Ectodermal cell (in vitro differentiated cells): ENCODE data around the gene SPIB.

Experiments
- H3K27ac ChIP-seq: 2 replicates; pipeline ENCODE4 v1.7.0; 2013; ENCODE audit warnings: mild to moderate bottlenecking, low read depth, low read length; ENCODE audit not compliant: insufficient read depth, poor library complexity, severe bottlenecking
- H3K27me3 ChIP-seq: 2 replicates; pipeline ENCODE4 v1.7.0; 2013; ENCODE audit warnings: mild to moderate bottlenecking, low read length; ENCODE audit not compliant: insufficient read depth, control insufficient read depth, poor library complexity, severe bottlenecking
- H3K36me3 ChIP-seq: one replicate; pipeline ENCODE4 v1.7.0; 2013; ENCODE audit warnings: low read length; ENCODE audit not compliant: control insufficient read depth, insufficient read depth
- H3K4me1 ChIP-seq: one replicate; pipeline ENCODE4 v1.7.0; 2013; ENCODE audit warnings: low read length; ENCODE audit not compliant: control insufficient read depth, insufficient read depth
- H3K4me3 ChIP-seq: 2 replicates; pipeline ENCODE4 v1.7.0; 2013; ENCODE audit warnings: low read depth, low read length, control low read depth; ENCODE audit not compliant: insufficient read depth
- H3K9me3 ChIP-seq: 2 replicates; pipeline ENCODE4 v1.7.0; 2013; ENCODE audit warnings: mild to moderate bottlenecking, low read length, moderate library complexity; ENCODE audit not compliant: control insufficient read depth
- WGBS, 2 experiments: methylation state at CpG; one replicate each; pipeline ENCODE4 v1.1.7; 2013; ENCODE audit warnings: missing lambda C conversion rate in 2 of 2; 5-methylcytosine and 5-hydroxymethylcytosine counted together

The SPIB gene

GRCh38 chr19:50392759-50393158, 26.0 kb upstream of the SPIB start:
- Histone ChIP-seq H3K36me3 (peaks cover 12% of the 10 kb centered on the region), H3K27me3 (no peaks in the 10 kb centered on the region), H3K27ac (no peak overlapping the region), H3K9me3 (no peaks in the 10 kb centered on the region), H3K4me1 (no peaks in the 10 kb centered on the region), H3K4me3 (no peak overlapping the region)
- WGBS, 2 experiments, result 95 to 99% methylated on average over 5 of the region's 5 CpGs

DNA sequence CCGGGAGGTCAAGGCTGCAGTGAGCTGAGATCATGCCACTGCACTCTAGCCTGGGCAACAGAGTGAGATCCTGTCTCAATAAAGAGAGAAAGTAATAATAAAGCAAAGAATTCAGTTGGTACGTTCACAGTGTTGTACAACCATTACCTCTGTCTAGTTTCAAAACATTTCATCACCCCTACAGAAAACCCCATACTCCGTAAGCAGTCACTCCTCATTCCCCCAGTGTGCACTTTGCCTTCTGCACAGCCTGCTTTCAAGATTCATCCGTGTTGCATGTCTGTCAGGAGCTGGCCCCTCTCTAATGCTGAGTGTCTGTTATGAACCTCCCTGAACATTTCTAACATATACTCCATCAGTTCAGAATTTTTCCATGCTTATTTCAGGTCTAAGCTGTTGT, 25.1 kb upstream of the SPIB start:
- Histone ChIP-seq H3K27me3 (no peaks in the 10 kb centered on the region), H3K36me3 (peaks cover 10% of the 10 kb centered on the region), H3K27ac (no peak overlapping the region), H3K4me3 (no peak overlapping the region), H3K4me1 (no peaks in the 10 kb centered on the region), H3K9me3 (no peaks in the 10 kb centered on the region)
- WGBS, 2 experiments, result 94 to 98% methylated on average over 4 of the region's 4 CpGs

DNA sequence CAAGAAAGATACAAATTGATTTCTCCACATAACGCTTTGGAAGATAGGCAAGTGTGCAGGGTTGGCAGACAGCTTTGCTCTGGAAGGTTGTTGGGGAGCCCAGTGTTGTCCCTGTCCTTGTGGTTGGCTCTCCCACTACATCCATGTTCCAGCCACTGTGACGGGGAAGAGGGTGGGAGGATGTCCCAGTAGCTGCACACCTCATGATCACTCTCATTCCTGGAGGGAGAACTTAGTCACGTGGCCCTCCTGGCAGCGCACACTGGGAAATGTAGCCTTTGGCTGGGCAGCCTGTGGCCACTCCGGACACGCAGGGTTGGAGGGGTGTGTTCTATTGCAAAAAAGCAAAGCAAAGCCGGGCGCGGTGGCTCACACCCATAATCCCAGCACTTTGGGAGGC, 24.7 kb upstream of the SPIB start:
- Histone ChIP-seq H3K4me3 (no peak overlapping the region), H3K4me1 (no peaks in the 10 kb centered on the region), H3K27me3 (no peaks in the 10 kb centered on the region), H3K9me3 (no peaks in the 10 kb centered on the region), H3K36me3 (peaks cover 10% of the 10 kb centered on the region), H3K27ac (no peak overlapping the region)
- 95 to 98% methylated on average over 9 of the region's 9 CpGs for WGBS, 2 experiments

DNA sequence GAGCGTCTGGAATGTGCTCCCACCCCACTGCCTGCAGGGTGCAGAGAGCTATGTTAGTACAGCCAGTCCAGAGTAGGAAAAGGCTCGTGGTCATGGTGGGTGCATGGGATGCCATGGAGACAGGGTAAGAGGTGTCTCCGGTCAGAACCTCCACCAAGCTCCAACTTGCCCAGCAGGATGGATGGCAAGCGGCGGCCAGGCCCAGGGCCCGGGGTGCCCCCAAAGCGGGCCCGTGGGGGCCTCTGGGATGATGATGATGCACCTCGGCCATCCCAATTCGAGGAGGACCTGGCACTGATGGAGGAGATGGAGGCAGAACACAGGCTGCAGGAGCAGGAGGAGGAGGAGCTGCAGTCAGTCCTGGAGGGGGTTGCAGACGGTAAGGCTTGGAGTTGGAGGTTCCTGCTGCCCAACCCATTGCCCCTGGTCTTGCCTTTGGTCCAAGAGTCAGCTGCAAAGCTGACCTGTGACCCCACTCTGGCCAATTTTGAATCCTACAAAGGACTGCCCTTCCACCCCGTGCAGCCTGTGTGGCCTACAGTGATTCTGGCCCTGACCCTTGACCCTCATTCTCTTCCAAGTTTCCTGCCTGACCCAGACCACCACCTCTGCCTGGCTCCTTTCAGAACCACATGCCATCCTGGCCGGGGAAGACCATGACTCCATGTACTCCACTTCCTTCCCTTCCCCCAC, 19.9 kb upstream of the SPIB start:
- Histone ChIP-seq H3K27me3 (no peaks in the 10 kb centered on the region), H3K4me3 (no peak overlapping the region), H3K9me3 (no peaks in the 10 kb centered on the region), H3K4me1 (no peaks in the 10 kb centered on the region), H3K27ac (no peak overlapping the region), H3K36me3 (peaks cover 10% of the 10 kb centered on the region)
- 94 to 96% methylated on average over 13 of the region's 13 CpGs for WGBS, 2 experiments

DNA sequence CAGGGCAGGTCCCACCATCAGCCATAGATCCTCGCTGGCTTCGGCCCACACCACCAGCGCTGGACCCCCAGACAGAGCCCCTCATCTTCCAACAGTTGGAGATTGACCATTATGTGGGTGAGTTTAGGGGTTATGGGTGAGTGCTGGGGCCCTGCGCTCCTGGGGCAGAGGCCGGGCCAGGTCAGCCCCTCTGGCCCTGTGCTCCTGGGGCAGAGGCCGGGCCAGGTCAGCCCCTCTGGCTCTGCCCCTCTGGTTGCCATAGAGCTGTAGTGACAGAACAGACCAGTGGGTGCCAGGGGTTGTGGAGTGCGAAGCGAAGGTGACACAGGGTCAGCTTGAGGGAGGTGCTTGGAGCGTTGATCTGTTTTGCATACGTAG, 19.4 kb upstream of the SPIB start:
- Histone ChIP-seq H3K36me3 (peaks cover 10% of the 10 kb centered on the region), H3K4me1 (no peaks in the 10 kb centered on the region), H3K9me3 (no peaks in the 10 kb centered on the region), H3K27ac (no peak overlapping the region), H3K4me3 (no peak overlapping the region), H3K27me3 (no peaks in the 10 kb centered on the region)
- 97% methylated on average over 10 of the region's 10 CpGs for WGBS, 2 experiments

DNA sequence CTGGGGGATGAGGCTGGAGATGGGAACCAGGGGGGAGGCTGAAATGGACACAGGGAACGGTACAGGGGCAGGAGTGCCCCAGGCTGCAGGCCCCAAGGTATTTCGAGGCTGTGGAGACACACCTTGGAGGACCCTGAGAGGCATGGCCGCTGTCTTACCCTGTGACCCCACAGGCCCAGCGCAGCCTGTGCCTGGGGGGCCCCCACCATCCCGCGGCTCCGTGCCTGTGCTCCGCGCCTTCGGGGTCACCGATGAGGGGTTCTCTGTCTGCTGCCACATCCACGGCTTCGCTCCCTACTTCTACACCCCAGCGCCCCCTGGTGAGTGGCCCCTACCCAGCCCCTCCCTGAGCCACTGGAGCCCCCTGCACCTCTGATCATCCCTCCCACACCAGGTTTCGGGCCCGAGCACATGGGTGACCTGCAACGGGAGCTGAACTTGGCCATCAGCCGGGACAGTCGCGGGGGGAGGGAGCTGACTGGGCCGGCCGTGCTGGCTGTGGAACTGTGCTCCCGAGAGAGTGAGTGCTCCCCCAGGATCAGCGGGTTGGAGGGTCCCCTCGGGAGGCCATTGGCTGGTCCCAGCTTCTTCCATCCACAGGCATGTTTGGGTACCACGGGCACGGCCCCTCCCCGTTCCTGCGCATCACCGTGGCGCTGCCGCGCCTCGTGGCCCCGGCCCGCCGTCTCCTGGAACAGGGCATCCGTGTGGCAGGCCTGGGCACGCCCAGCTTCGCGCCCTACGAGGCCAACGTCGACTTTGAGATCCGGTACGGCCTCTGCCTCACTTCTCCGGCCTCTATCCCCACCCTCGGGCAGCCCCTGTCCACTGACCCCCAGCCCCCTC, 16.9 kb upstream of the SPIB start:
- H3K4me1 ChIP-seq, result no peaks in the 10 kb centered on the region

DNA sequence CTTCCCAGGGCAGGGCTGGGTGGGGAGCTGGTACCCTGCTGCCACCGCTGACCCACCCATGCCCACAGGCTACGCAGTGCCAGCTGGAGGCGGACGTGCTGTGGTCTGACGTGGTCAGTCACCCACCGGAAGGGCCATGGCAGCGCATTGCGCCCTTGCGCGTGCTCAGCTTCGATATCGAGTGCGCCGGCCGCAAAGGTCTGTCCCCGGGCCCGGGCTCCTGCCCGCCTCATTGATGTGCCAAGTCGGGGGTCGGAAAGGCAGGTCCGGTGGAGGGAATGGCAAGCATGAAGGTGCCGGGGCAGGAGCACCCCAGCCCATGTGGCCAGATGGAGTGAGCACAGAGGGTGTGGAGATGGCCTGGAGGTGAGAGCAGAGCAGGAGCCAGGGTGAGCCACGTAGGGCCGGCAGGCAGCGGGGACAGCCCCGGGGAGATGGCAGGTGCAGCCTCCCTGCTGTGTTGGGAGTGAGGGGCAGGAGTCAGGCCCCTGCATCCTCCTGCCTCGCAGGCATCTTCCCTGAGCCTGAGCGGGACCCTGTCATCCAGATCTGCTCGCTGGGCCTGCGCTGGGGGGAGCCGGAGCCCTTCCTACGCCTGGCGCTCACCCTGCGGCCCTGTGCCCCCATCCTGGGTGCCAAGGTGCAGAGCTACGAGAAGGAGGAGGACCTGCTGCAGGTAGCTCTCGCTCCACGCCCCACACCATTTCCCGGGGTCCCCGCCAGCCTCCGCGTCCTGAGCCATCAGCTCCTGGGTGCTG, 16.0 kb upstream of the SPIB start:
- peaks cover 25% of the 10 kb centered on the region for H3K36me3 ChIP-seq
- 95 to 96% methylated on average over 41 of the region's 41 CpGs for WGBS, 2 experiments
- H3K27me3 ChIP-seq, result no peaks in the 10 kb centered on the region
- no peaks in the 10 kb centered on the region for H3K4me1 ChIP-seq
- H3K27ac ChIP-seq, result no peak overlapping the region
- no peak overlapping the region for H3K4me3 ChIP-seq
- no peaks in the 10 kb centered on the region for H3K9me3 ChIP-seq

More for the DNA sequence above, 16.9 kb upstream of the SPIB start:
- no peak overlapping the region for H3K27ac ChIP-seq
- H3K36me3 ChIP-seq, result peaks cover 20% of the 10 kb centered on the region
- H3K4me3 ChIP-seq, result no peak overlapping the region
- no peaks in the 10 kb centered on the region for H3K9me3 ChIP-seq
- 95 to 96% methylated on average over 48 of the region's 48 CpGs for WGBS, 2 experiments
- H3K27me3 ChIP-seq, result no peaks in the 10 kb centered on the region

DNA sequence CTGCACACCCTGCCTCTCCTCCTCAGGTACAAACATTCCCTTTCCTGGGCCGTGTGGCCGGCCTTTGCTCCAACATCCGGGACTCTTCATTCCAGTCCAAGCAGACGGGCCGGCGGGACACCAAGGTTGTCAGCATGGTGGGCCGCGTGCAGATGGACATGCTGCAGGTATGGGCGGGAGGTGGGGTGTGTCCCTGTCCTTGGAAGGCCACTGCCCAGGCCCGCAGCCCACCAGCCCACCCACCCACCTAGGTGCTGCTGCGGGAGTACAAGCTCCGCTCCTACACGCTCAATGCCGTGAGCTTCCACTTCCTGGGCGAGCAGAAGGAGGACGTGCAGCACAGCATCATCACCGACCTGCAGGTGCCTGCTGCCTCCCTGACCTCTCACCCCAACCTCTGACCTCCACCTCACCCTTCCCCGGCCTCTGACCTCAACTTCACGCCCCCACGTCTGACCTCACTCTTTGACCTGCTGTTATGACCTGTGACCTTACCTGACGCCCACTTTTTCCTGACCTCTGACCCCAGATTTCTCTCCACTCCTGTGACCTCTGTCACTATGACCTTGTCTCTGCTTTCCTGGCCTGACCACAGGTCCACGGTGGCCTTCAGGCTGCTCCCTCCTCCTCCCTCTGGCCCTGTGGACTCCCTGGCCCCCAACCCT, 12.4 kb upstream of the SPIB start:
- Histone ChIP-seq H3K36me3 (peaks cover 31% of the 10 kb centered on the region), H3K4me1 (no peaks in the 10 kb centered on the region), H3K9me3 (no peaks in the 10 kb centered on the region), H3K27ac (no peak overlapping the region), H3K4me3 (no peak overlapping the region), H3K27me3 (no peaks in the 10 kb centered on the region)
- WGBS, 2 experiments, result 94 to 95% methylated on average over 22 of the region's 22 CpGs

DNA sequence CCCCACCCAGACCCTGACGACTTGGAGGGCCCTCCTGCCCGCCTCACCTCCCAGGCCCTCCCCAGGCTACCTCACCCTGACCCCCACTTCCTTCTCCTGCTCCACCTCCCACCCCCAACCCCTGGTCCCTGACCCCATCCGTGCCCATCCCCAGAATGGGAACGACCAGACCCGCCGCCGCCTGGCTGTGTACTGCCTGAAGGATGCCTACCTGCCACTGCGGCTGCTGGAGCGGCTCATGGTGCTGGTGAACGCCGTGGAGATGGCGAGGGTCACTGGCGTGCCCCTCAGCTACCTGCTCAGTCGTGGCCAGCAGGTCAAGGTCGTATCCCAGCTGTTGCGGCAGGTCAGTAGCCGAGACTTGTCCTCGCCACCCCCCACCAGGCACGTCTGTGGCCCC, 11.9 kb upstream of the SPIB start:
- peaks cover 31% of the 10 kb centered on the region for H3K36me3 ChIP-seq
- no peak overlapping the region for H3K4me3 ChIP-seq
- no peak overlapping the region for H3K27ac ChIP-seq
- H3K9me3 ChIP-seq, result no peaks in the 10 kb centered on the region
- no peaks in the 10 kb centered on the region for H3K27me3 ChIP-seq
- no peaks in the 10 kb centered on the region for H3K4me1 ChIP-seq
- WGBS, 2 experiments, result 95 to 96% methylated on average over 19 of the region's 19 CpGs
